Keratinocyte (primary cell): ENCODE results near the gene NOD1. TPM values are rescaled to one million over a fixed set of nuclear protein-coding genes. Genes with fewer than 3 reads are reported as not detected.

Experiments
- DNase-seq: peaks from one replicate; pipeline ENCODE4 v3.0.0-alpha.2; 2011; ENCODE audit warnings: low read depth, missing footprints, low spot score
- FAIRE-seq: peaks from 2 replicates; lab custom pipeline; 2011; peaks lifted over from hg19 to GRCh38; lab: Jason Lieb, UNC
- H2AFZ ChIP-seq: 2 replicates; pipeline ENCODE4 v1.6.0; 2012; ENCODE audit warnings: low read length, control low read depth, inconsistent platforms; ENCODE audit not compliant: control insufficient read depth
- H3K27ac ChIP-seq: 2 replicates; pipeline ENCODE4 v1.5.1; 2011; ENCODE audit warnings: low read length; ENCODE audit not compliant: control insufficient read depth, insufficient read depth
- H3K27me3 ChIP-seq: 3 replicates; pipeline ENCODE4 v1.6.0; 2011; ENCODE audit warnings: low read length; ENCODE audit not compliant: control insufficient read depth, insufficient read depth; ENCODE audit errors: extremely low read depth
- H3K36me3 ChIP-seq, 2 experiments: 2 replicates in 1 of 2; 3 replicates in 1 of 2; pipeline ENCODE4 v1.5.1; 2011; ENCODE audit warnings: low read length in 2 of 2, mild to moderate bottlenecking in 1 of 2; ENCODE audit not compliant: control insufficient read depth in 2 of 2, insufficient read depth in 2 of 2; ENCODE audit errors: extremely low read depth in 1 of 2
- H3K4me1 ChIP-seq: 3 replicates; pipeline ENCODE4 v1.5.1; 2011; ENCODE audit warnings: low read length; ENCODE audit not compliant: control insufficient read depth, insufficient read depth; ENCODE audit errors: extremely low read depth
- H3K4me2 ChIP-seq: 3 replicates; pipeline ENCODE4 v1.6.0; 2011; ENCODE audit warnings: low read depth, low read length; ENCODE audit not compliant: control insufficient read depth, insufficient read depth; ENCODE audit errors: extremely low read depth
- H3K4me3 ChIP-seq, 3 experiments: fragments of 200-600 bp in 1 of 3; sonication (generic) in 1 of 3; 2 replicates in 2 of 3; 3 replicates in 1 of 3; pipeline ENCODE4 v1.5.1; 2011 to 2016; ENCODE audit warnings: low read length in 3 of 3, mild to moderate bottlenecking in 3 of 3, control low read depth in 2 of 3, inconsistent platforms in 1 of 3, low read depth in 1 of 3, mixed read lengths in 1 of 3, mixed run types in 1 of 3, moderate library complexity in 1 of 3; ENCODE audit not compliant: control insufficient read depth in 2 of 3, insufficient read depth in 2 of 3; ENCODE audit errors: extremely low read depth in 1 of 3
- H3K79me2 ChIP-seq: 2 replicates; pipeline ENCODE4 v1.6.0; 2012; ENCODE audit warnings: low read length; ENCODE audit not compliant: control insufficient read depth, insufficient read depth
- H3K9ac ChIP-seq: 3 replicates; pipeline ENCODE4 v1.6.0; 2011; ENCODE audit warnings: low read length; ENCODE audit not compliant: control insufficient read depth, insufficient read depth; ENCODE audit errors: extremely low read depth
- H3K9me1 ChIP-seq: 3 replicates; pipeline ENCODE4 v1.6.0; 2011; ENCODE audit warnings: low read length; ENCODE audit not compliant: control insufficient read depth, insufficient read depth; ENCODE audit errors: extremely low read depth
- H3K9me3 ChIP-seq: 2 replicates; pipeline ENCODE4 v1.5.1; 2012; ENCODE audit warnings: low read depth, low read length; ENCODE audit not compliant: control insufficient read depth
- H4K20me1 ChIP-seq: 3 replicates; pipeline ENCODE4 v1.6.0; 2011; ENCODE audit warnings: low read length; ENCODE audit not compliant: control insufficient read depth, insufficient read depth; ENCODE audit errors: extremely low read depth
- EZH2 ChIP-seq: IDR thresholded peaks from one replicate; pipeline ENCODE4 v1.6.1; 2012; ENCODE audit warnings: inconsistent platforms, mild to moderate bottlenecking, low read length, moderate library complexity
- dilution Hi-C: fragments of 300-500 bp; cut with MboI; formaldehyde crosslinking; loops from one replicate; pipeline ENCODE4 v1.7.0; 2020; ENCODE audit warnings: low sequenced_read_pairs; ENCODE audit not compliant: extremely low pct_ligation_motif_present
- polyA plus RNA-seq, 5 experiments: library from polyadenylated mRNA; depleted of rRNA in 3 of 5; stranded (reverse) in 3 of 5; stranded (forward) in 1 of 5; unstranded in 1 of 5; fragments of >200 nt; gene quantifications; 1 replicate in 1 of 5; 2 replicates in 3 of 5; 3 replicates in 1 of 5; pipeline versions ENCODE4 v1.2.1 to v1.2.3, GENCODE V29; 2011 to 2012; ENCODE audit warnings: missing spikeins in 2 of 5, low read depth in 1 of 5, low replicate concordance in 1 of 5
- TF ChIP-seq, protein P1 (sequence below), 3 experiments: IDR thresholded peaks in 1 of 3; conservative IDR thresholded peaks in 1 of 3; optimal IDR thresholded peaks in 1 of 3; 2 replicates in 2 of 3; 3 replicates in 1 of 3; pipeline versions ENCODE3 to v1.5.1; 2011; ENCODE audit warnings: low read length in 3 of 3, mild to moderate bottlenecking in 3 of 3, moderate library complexity in 2 of 3, control low read depth in 1 of 3, inconsistent platforms in 1 of 3; ENCODE audit not compliant: insufficient read depth in 2 of 3; ENCODE audit errors: extremely low read depth in 1 of 3

Gene NOD1
- polyA plus RNA-seq, 1 donor (not counting 4 experiments of a cell fraction or from before 2014, with no cell fraction given) = 4.3 TPM

DNA sequence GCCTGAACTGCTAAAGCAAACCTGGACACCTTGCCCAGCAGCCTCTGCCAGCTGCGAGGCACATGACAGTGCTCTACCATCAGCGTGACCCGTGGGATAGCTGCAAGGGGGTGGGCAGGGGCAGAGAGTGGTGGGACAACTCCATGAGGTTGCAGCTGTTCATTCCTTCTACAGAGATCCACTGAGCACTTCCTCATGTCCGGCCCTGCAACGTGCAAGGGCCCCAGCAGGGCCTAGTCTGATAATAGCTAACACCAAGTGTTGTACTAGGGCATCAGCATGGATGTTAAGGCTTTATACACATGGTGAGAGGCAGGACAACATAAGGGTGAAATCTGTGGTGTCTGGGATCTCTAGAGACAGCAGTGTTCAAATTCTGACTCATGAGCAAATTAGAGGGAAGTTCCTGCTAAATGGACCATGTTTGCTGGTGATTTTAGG, 14.3 kb downstream of the NOD1 start:
- DNase-seq (no peak), FAIRE-seq (no peak)
- Histone ChIP-seq H3K79me2 (no peaks in the 10 kb centered on the region), H3K9me1 (no peaks in the 10 kb centered on the region), H4K20me1 (no peaks in the 10 kb centered on the region), H3K4me3 (no peak overlapping the region), H3K27me3 (no peaks in the 10 kb centered on the region), H3K36me3 (no peaks in the 10 kb centered on the region), H3K4me2 (no peak overlapping the region), H3K9ac (no peak overlapping the region), H3K27ac (no peak overlapping the region), H2AFZ (no peak overlapping the region), H3K9me3 (no peaks in the 10 kb centered on the region), H3K4me1 (peaks cover 7% of the 10 kb centered on the region)
- dilution Hi-C loops = no loop called here
- no peak for TF ChIP-seq EZH2
- TF ChIP-seq, protein P1, sequence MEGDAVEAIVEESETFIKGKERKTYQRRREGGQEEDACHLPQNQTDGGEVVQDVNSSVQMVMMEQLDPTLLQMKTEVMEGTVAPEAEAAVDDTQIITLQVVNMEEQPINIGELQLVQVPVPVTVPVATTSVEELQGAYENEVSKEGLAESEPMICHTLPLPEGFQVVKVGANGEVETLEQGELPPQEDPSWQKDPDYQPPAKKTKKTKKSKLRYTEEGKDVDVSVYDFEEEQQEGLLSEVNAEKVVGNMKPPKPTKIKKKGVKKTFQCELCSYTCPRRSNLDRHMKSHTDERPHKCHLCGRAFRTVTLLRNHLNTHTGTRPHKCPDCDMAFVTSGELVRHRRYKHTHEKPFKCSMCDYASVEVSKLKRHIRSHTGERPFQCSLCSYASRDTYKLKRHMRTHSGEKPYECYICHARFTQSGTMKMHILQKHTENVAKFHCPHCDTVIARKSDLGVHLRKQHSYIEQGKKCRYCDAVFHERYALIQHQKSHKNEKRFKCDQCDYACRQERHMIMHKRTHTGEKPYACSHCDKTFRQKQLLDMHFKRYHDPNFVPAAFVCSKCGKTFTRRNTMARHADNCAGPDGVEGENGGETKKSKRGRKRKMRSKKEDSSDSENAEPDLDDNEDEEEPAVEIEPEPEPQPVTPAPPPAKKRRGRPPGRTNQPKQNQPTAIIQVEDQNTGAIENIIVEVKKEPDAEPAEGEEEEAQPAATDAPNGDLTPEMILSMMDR (optimal IDR thresholded peaks at IDR 0.05 in 1 of 3, IDR thresholded peaks at IDR 0.05 in 1 of 3, conservative IDR thresholded peaks at IDR 0.05 in 1 of 3; ENCODE audit: extremely low read depth in 1 of 3, insufficient read depth in 2 of 3, low read length in 3 of 3) = no peak

DNA sequence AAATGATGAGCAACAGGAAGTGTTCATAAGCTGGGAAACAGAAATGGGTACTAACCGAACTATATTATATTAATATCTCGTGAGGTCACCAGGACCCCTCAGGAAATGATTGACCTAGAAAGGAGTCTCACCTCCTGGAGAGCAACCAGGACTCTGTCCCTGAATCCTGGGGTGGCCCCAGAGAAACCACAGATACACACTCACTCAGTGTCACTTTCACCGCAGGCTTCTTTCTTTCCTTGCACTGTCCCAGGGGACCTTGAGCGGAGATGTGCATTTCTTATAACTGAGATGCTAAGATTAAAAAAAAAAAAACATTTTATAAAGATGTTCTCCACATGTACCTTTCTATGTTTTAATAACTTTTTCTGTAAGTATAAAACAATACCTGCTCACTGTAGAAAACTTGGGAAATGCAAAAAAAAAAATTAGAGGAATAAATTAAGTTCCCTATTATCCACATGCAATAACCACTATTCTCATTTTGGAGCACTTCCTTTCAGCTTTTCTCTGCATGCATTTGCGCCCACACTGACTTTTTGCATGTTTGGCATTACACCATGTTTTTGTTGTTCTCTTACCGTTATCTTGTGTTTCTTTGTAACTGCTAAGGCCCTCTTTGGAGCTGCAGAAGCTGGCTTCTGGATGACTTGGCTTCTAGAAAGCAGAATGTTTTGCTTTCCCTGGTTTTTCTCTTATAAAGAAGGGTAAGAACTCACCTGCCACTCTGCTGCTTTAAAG, 15.0 kb downstream of the NOD1 start:
- Histone ChIP-seq H3K9me1 (no peaks in the 10 kb centered on the region), H3K4me1 (peaks cover under 1% of the 10 kb centered on the region), H3K4me2 (no peak overlapping the region), H2AFZ (no peak overlapping the region), H3K27me3 (no peaks in the 10 kb centered on the region), H3K9me3 (no peaks in the 10 kb centered on the region), H3K79me2 (no peaks in the 10 kb centered on the region), H3K9ac (no peak overlapping the region), H3K36me3 (no peaks in the 10 kb centered on the region), H3K4me3 (no peak overlapping the region), H3K27ac (no peak overlapping the region), H4K20me1 (no peaks in the 10 kb centered on the region)
- FAIRE-seq (no peak), DNase-seq (no peak)
- dilution Hi-C loops = no loop called here
- TF ChIP-seq EZH2 = no peak
- TF ChIP-seq, protein P1 (optimal IDR thresholded peaks at IDR 0.05 in 1 of 3, IDR thresholded peaks at IDR 0.05 in 1 of 3, conservative IDR thresholded peaks at IDR 0.05 in 1 of 3; ENCODE audit: extremely low read depth in 1 of 3, insufficient read depth in 2 of 3, low read length in 3 of 3) = no peak
